Measurements from ENCODE around the gene NHS.

The NHS gene

DNA sequence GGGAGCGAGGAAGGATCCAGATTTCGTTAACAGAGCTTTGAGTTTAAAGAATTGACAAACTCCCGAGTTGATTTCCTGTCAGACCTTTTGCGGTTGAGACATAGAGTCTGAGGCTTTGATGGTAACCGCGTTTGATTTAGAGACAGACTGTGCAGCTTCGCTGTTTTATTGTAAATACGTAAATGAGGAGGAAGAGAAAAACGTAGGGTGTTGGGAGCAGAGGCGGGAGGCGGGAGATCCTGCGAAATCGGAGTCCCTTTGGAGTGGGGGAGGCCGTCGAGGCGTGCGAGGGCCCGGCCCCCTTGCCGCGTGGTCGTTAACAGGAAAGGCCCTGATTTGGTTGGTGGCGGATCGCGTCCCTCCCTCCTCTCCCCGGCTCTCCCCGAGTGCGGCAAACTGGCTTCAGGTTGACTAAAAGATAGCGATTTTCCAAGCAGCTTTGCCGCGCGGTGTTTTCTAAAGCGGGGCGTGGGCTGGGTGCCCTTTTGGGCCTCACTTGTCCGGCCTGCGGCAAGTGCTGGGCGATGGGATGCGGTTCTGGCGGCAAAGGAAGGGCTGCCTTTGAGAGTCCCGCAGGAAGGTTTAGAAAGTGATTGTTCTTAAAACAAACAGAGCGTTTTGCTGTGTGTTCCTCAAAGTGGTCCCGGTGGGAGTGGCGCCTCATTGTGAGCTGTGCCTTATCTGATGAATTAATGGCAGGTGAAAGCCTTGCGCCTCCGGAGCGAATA, 363.1 kb downstream of the NHS start:
- Histone ChIP-seq H3K27me3 (ENCODE audit: control insufficient read depth in 2 of 2, insufficient read depth in 2 of 2, low read length in 2 of 2) (peaks cover 0 to 4% of the 10 kb centered on the region in 2 donors), H3K27ac (ENCODE audit: low read depth in 2 of 2, low read length in 2 of 2) (peak overlapping the region; percentile 90 to 93), H3K4me3 (ENCODE audit: low read length in 2 of 2) (peak overlapping the region; percentile 72 to 78), H3K36me3 (ENCODE audit: control insufficient read depth in 2 of 2, insufficient read depth in 2 of 2, low read length in 2 of 2) (no peaks in the 10 kb centered on the region), H3K9ac (ENCODE audit: low read depth in 1 of 2, low read length in 2 of 2) (peak overlapping the region; percentile 88), H3K4me1 (ENCODE audit: control insufficient read depth in 2 of 2, insufficient read depth in 2 of 2, low read length in 2 of 2) (peaks cover 0 to 8% of the 10 kb centered on the region in 2 donors), H3K9me3 (ENCODE audit: control insufficient read depth in 2 of 2, low read length in 2 of 2) (no peaks in the 10 kb centered on the region)

DNA sequence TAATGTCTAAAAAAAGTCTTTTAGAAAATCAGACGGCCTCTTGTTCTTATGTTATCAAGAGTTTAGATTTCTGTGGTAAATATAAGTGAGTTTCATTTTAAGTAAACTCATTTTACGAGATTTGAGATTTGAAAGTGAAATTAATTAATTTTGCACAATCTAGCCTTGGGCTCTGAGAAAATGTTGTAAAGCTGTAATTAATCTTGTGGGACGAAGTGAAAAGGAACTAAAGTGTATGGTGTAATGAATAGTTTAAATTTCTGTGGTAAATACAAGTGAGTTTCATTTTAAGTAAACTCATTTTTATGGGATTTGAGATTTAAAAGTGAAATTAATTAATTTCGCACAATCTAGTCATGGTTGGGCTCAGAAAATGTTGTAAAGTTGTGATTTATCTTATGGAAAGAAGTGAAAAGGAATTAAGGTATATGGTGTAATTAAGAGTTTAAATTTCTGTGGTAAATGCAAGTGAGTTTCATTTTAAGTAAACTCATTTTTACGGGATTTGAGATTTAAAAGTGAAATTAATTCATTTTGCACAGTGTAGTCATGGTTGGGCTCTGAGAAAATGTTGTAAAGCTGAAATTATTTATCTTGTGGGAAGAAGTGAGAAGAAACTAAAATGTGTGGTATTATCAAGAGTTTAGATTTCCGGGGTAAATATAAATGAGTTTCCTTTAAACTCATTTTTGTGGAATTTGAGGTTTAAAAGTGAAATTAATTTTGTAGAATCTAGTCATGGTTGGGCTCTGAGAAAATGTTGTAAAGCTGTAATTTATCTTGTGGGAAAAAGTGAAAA, 363.9 kb downstream of the NHS start:
- Histone ChIP-seq H3K4me3 (ENCODE audit: low read length in 2 of 2) (peak overlapping the region; percentile 72 to 78), H3K27me3 (ENCODE audit: control insufficient read depth in 2 of 2, insufficient read depth in 2 of 2, low read length in 2 of 2) (peaks cover 0 to 4% of the 10 kb centered on the region in 2 donors), H3K9me3 (ENCODE audit: control insufficient read depth in 2 of 2, low read length in 2 of 2) (no peaks in the 10 kb centered on the region), H3K9ac (ENCODE audit: low read depth in 1 of 2, low read length in 2 of 2) (peak overlapping the region; percentile 88), H3K36me3 (ENCODE audit: control insufficient read depth in 2 of 2, insufficient read depth in 2 of 2, low read length in 2 of 2) (no peaks in the 10 kb centered on the region), H3K4me1 (ENCODE audit: control insufficient read depth in 2 of 2, insufficient read depth in 2 of 2, low read length in 2 of 2) (peaks cover 0 to 8% of the 10 kb centered on the region in 2 donors), H3K27ac (ENCODE audit: low read depth in 2 of 2, low read length in 2 of 2) (peak overlapping the region; percentile 90 to 93)

DNA sequence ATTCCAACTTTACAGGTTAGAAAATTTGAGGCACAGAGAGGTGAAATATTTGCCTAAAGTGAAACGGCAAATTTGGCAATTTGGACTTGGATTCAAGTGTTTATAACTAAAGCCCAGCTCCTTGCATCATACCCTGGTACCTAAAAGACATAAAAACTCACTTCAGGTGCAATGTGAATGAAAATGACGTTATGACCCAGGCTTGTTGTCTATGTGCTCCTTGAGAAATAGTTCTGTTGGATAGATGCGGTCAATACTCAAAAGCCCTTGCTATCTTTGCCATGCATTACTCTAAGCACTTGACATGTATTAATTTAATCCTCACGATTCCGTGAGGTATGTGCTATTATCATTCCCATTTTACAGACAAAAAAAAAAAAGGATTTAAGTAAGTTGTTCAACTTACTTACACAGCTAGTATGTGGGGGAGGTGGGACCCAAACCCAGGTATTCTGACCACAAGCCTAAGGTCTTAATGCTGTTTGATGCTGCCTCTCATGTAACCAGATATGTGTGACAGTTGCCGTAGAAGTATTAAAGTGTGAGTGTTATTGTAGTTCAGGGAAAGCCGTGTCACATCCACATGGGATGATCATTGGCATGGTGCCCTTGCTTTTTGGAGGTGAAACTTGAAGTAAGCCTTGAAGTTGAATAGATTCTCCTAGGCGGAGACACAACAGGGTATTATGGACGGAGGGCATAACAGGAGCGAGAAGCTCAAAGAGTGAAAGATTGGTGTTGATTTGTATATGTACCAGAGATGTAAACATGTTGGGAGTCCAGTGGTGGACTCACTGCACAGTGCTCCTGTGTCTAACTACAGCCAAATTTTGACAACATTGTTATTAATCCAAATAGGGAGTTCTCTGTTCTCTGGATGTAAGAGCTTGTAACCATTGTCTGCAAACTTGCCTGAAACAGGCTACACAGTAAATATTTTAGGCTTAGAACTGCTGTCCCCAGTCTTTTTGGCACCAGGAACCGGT, 365.4 kb downstream of the NHS start:
- Histone ChIP-seq H3K4me3 (ENCODE audit: low read length in 2 of 2) (no peak overlapping the region), H3K9me3 (ENCODE audit: control insufficient read depth in 2 of 2, low read length in 2 of 2) (no peaks in the 10 kb centered on the region), H3K27me3 (ENCODE audit: control insufficient read depth in 2 of 2, insufficient read depth in 2 of 2, low read length in 2 of 2) (peaks cover 0 to 4% of the 10 kb centered on the region in 2 donors), H3K36me3 (ENCODE audit: control insufficient read depth in 2 of 2, insufficient read depth in 2 of 2, low read length in 2 of 2) (no peaks in the 10 kb centered on the region), H3K27ac (ENCODE audit: low read depth in 2 of 2, low read length in 2 of 2) (no peak overlapping the region), H3K9ac (ENCODE audit: low read depth in 1 of 2, low read length in 2 of 2) (no peak overlapping the region), H3K4me1 (ENCODE audit: control insufficient read depth in 2 of 2, insufficient read depth in 2 of 2, low read length in 2 of 2) (peaks cover 4 to 8% of the 10 kb centered on the region in 2 donors)

DNA sequence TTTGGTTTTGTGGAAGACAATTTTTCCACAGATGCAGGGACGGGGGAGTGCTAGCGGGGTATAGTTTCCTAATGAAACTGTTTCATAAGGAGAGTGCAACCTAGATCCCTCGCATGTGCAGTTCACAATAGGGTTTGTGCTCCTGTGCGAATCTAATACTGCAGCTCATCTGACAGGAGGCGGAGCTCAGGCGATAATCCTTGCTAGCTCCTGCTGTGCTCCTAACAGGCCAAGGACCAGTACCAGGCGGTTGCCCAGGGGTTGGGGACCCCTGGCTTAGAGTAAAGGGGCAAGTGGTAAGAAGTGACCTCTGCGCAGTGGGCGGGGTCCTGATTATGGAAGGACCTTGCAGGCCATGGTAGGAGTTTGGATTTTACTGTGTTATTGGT, 366.1 kb downstream of the NHS start:
- Histone ChIP-seq H3K9me3 (ENCODE audit: control insufficient read depth in 2 of 2, low read length in 2 of 2) (no peaks in the 10 kb centered on the region), H3K4me3 (ENCODE audit: low read length in 2 of 2) (no peak overlapping the region), H3K9ac (ENCODE audit: low read depth in 1 of 2, low read length in 2 of 2) (peak overlapping the region in 1 of 2 donors; percentile 49), H3K36me3 (ENCODE audit: control insufficient read depth in 2 of 2, insufficient read depth in 2 of 2, low read length in 2 of 2) (no peaks in the 10 kb centered on the region), H3K4me1 (ENCODE audit: control insufficient read depth in 2 of 2, insufficient read depth in 2 of 2, low read length in 2 of 2) (peaks cover 4 to 8% of the 10 kb centered on the region in 2 donors), H3K27ac (ENCODE audit: low read depth in 2 of 2, low read length in 2 of 2) (no peak overlapping the region), H3K27me3 (ENCODE audit: control insufficient read depth in 2 of 2, insufficient read depth in 2 of 2, low read length in 2 of 2) (peaks cover 0 to 4% of the 10 kb centered on the region in 2 donors)

DNA sequence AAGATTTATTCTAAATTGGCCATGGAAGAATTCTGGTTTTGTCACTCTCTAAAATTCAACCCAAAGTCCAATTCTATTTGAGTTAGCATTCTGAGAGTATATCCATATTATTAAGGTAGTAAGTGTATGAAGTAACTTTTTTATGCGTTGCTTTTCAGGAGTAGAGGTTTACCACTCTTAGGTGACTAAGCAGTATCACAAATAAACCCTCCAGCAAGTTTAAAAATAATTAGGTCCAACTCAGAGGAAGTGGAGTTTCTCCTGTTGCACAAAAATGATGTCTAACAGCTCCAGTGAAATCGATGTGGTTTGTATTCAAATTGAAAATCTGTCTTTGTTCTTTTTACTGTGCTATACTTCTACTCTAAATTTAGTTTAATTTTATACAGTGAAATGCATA, 368.9 kb downstream of the NHS start:
- H3K27me3 ChIP-seq (ENCODE audit: control insufficient read depth in 2 of 2, insufficient read depth in 2 of 2, low read length in 2 of 2) = peaks cover 0 to 8% of the 10 kb centered on the region in 2 donors
- no peak overlapping the region for H3K9ac ChIP-seq (ENCODE audit: low read depth in 1 of 2, low read length in 2 of 2)
- no peaks in the 10 kb centered on the region for H3K9me3 ChIP-seq (ENCODE audit: control insufficient read depth in 2 of 2, low read length in 2 of 2)
- no peaks in the 10 kb centered on the region for H3K36me3 ChIP-seq (ENCODE audit: control insufficient read depth in 2 of 2, insufficient read depth in 2 of 2, low read length in 2 of 2)
- H3K4me1 ChIP-seq (ENCODE audit: control insufficient read depth in 2 of 2, insufficient read depth in 2 of 2, low read length in 2 of 2) = peaks cover 4% of the 10 kb centered on the region in 2 donors
- no peak overlapping the region for H3K27ac ChIP-seq (ENCODE audit: low read depth in 2 of 2, low read length in 2 of 2)
- no peak overlapping the region for H3K4me3 ChIP-seq (ENCODE audit: low read length in 2 of 2)

DNA sequence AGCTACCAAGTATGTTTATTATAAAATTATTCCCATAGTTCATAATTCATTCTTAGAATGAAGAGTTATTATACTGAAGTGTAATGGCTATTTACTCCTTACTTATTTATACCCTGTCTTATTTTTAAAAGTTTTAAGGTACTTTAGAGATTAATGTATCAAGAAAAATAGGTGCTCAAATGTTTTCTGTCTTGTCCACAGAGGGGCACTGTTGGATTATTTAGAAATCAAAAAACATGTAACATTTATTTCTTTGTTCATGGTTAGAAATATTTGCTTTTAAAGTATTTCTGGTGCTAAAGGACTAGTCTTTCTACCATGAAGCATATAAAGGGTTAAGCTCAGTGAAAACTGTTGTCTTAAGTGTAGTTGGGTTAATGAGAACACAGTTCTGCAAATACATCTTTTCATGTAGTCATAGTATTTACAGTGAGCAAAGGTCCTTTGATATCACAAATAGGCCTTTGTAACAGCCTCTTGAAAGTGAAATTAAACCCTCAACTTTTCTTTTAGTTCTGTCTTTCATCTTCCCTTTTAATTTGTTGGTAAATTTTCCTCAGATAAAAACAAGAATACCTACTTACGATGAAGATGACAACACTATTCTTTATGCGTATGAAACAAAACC, 370.0 kb downstream of the NHS start:
- peaks cover 4% of the 10 kb centered on the region in 2 donors for H3K4me1 ChIP-seq (ENCODE audit: control insufficient read depth in 2 of 2, insufficient read depth in 2 of 2, low read length in 2 of 2)
- peaks cover 0 to 8% of the 10 kb centered on the region in 2 donors for H3K27me3 ChIP-seq (ENCODE audit: control insufficient read depth in 2 of 2, insufficient read depth in 2 of 2, low read length in 2 of 2)
- no peak overlapping the region for H3K27ac ChIP-seq (ENCODE audit: low read depth in 2 of 2, low read length in 2 of 2)
- peak overlapping the region in 1 of 2 donors; percentile 6 for H3K9ac ChIP-seq (ENCODE audit: low read depth in 1 of 2, low read length in 2 of 2)
- no peak overlapping the region for H3K4me3 ChIP-seq (ENCODE audit: low read length in 2 of 2)
- no peaks in the 10 kb centered on the region for H3K9me3 ChIP-seq (ENCODE audit: control insufficient read depth in 2 of 2, low read length in 2 of 2)
- peaks cover 2% of the 10 kb centered on the region in 2 donors for H3K36me3 ChIP-seq (ENCODE audit: control insufficient read depth in 2 of 2, insufficient read depth in 2 of 2, low read length in 2 of 2)

DNA sequence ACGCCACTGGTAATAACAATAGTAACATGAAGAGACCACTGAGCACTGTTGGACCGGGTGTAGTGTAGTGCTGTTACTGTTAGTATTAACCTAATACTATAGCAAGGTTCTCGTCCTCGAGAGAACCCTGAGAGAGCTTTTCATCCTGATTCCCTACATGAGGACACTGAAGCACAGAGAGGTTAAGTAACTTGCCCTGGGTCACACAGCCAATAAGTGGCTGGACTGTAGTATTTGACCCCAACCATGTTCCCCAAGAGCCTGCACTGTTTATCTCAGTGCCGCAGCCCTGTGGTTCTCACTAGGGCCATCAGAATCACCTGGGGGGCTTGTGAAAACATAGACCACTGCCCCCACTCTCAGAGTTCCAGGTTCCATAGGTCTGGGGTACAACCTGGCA, 372.7 kb downstream of the NHS start:
- Histone ChIP-seq H3K4me1 (ENCODE audit: control insufficient read depth in 2 of 2, insufficient read depth in 2 of 2, low read length in 2 of 2) (peaks cover 0 to 4% of the 10 kb centered on the region in 2 donors), H3K9me3 (ENCODE audit: control insufficient read depth in 2 of 2, low read length in 2 of 2) (no peaks in the 10 kb centered on the region), H3K27ac (ENCODE audit: low read depth in 2 of 2, low read length in 2 of 2) (no peak overlapping the region), H3K27me3 (ENCODE audit: control insufficient read depth in 2 of 2, insufficient read depth in 2 of 2, low read length in 2 of 2) (peaks cover 0 to 4% of the 10 kb centered on the region in 2 donors), H3K4me3 (ENCODE audit: low read length in 2 of 2) (no peak overlapping the region), H3K9ac (ENCODE audit: low read depth in 1 of 2, low read length in 2 of 2) (no peak overlapping the region), H3K36me3 (ENCODE audit: control insufficient read depth in 2 of 2, insufficient read depth in 2 of 2, low read length in 2 of 2) (peaks cover 4 to 13% of the 10 kb centered on the region in 2 donors)

DNA sequence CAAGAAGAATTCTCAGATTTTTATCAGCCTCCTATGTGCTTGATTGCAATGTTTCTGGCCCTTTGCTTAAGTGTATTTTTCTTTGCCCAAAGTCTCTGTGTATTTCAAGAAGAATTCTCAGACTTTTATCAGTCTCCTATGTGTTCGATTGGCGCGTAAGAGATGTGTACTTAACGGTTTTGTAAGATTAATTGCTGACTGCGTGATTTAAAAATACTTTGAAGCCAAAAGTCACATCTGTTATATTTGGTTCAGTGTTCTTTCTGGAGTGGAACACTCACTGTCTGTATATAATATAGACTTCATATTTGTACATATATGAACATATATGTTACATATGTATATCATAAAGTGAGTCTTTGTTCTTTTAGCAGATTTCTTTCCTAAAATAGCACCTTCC, 373.7 kb downstream of the NHS start:
- Histone ChIP-seq H3K9ac (ENCODE audit: low read depth in 1 of 2, low read length in 2 of 2) (no peak overlapping the region), H3K4me1 (ENCODE audit: control insufficient read depth in 2 of 2, insufficient read depth in 2 of 2, low read length in 2 of 2) (peaks cover 0 to 4% of the 10 kb centered on the region in 2 donors), H3K27ac (ENCODE audit: low read depth in 2 of 2, low read length in 2 of 2) (no peak overlapping the region), H3K36me3 (ENCODE audit: control insufficient read depth in 2 of 2, insufficient read depth in 2 of 2, low read length in 2 of 2) (peaks cover 4 to 16% of the 10 kb centered on the region in 2 donors), H3K27me3 (ENCODE audit: control insufficient read depth in 2 of 2, insufficient read depth in 2 of 2, low read length in 2 of 2) (peaks cover 0 to 4% of the 10 kb centered on the region in 2 donors), H3K4me3 (ENCODE audit: low read length in 2 of 2) (no peak overlapping the region), H3K9me3 (ENCODE audit: control insufficient read depth in 2 of 2, low read length in 2 of 2) (no peaks in the 10 kb centered on the region)

DNA sequence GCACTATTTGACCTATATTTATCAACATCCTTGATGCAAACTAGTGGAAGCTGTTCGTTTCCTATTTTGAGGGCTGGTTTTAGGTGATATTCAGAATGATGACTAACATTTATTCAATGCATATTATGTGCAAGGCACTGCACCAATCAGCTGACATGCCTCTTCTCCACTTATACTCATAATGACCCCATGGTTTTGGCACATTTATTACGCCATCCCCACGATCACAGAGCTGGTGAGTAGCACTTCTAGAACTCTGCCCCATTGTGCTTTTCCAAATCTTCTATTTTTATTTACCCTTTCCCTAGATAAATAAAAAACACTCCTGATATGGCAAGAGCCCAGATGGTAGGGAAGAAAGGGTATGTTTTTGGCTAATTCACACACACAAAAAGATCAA, 375.4 kb downstream of the NHS start:
- Histone ChIP-seq H3K27me3 (ENCODE audit: control insufficient read depth in 2 of 2, insufficient read depth in 2 of 2, low read length in 2 of 2) (peaks cover 0 to 4% of the 10 kb centered on the region in 2 donors), H3K27ac (ENCODE audit: low read depth in 2 of 2, low read length in 2 of 2) (no peak overlapping the region), H3K9ac (ENCODE audit: low read depth in 1 of 2, low read length in 2 of 2) (no peak overlapping the region), H3K9me3 (ENCODE audit: control insufficient read depth in 2 of 2, low read length in 2 of 2) (no peaks in the 10 kb centered on the region), H3K36me3 (ENCODE audit: control insufficient read depth in 2 of 2, insufficient read depth in 2 of 2, low read length in 2 of 2) (peaks cover 4 to 20% of the 10 kb centered on the region in 2 donors), H3K4me1 (ENCODE audit: control insufficient read depth in 2 of 2, insufficient read depth in 2 of 2, low read length in 2 of 2) (no peaks in the 10 kb centered on the region), H3K4me3 (ENCODE audit: low read length in 2 of 2) (no peak overlapping the region)
